H1 (cell line): ENCODE data around the gene MICA. TPM values are rescaled to one million over a fixed set of nuclear protein-coding genes. Genes with fewer than 3 reads are reported as not detected.

Experiments used
- CTCF ChIA-PET: fragments of 300-600 bp; sonication (Branson Sonifier 250); formaldehyde crosslinking; loops from one replicate; lab custom pipeline; 2021; ENCODE audit not compliant: partially characterized antibody; lab: Charles Lee
- POLR2A ChIA-PET: fragments of 300-600 bp; sonication (Branson Sonifier 250); formaldehyde crosslinking; loops from one replicate; lab custom pipeline; 2021; ENCODE audit warnings: inconsistent platforms; ENCODE audit not compliant: partially characterized antibody; lab: Charles Lee
- DNase-seq, 2 experiments: peaks; one replicate each; pipeline versions ENCODE4 v3.0.0 to v3.0.0-alpha.2; 2010 to 2022; ENCODE audit warnings: low spot score in 2 of 2, low read depth in 1 of 2, mixed read lengths in 1 of 2
- FAIRE-seq: peaks from 2 replicates; lab custom pipeline; 2011; peaks lifted over from hg19 to GRCh38; lab: Jason Lieb, UNC
- H2AFZ ChIP-seq: 2 replicates; pipeline ENCODE4 v1.8.1; 2012; ENCODE audit warnings: low read length, inconsistent platforms
- H2AK5ac ChIP-seq: 2 replicates; pipeline ENCODE4 v1.6.1; 2013; ENCODE audit warnings: low read depth, low read length
- H2BK120ac ChIP-seq: replicated peaks from 2 replicates; pipeline ENCODE3; 2013; ENCODE audit warnings: low read depth, low read length, inconsistent platforms
- H2BK12ac ChIP-seq: 2 replicates; pipeline ENCODE4 v1.6.1; 2013; ENCODE audit warnings: low read depth, low read length
- H2BK15ac ChIP-seq: 2 replicates; pipeline ENCODE4 v1.6.1; 2013; ENCODE audit warnings: low read length
- H2BK20ac ChIP-seq: 2 replicates; pipeline ENCODE4 v1.6.1; 2013; ENCODE audit warnings: low read length
- H2BK5ac ChIP-seq: 2 replicates; pipeline ENCODE4 v1.6.1; 2013; ENCODE audit warnings: low read depth, low read length
- H3K14ac ChIP-seq: 2 replicates; pipeline ENCODE4 v1.6.1; 2013; ENCODE audit warnings: inconsistent platforms; ENCODE audit not compliant: insufficient read length
- H3K18ac ChIP-seq: 2 replicates; pipeline ENCODE4 v1.6.1; 2013; ENCODE audit warnings: low read length; ENCODE audit errors: extremely low read depth
- H3K23ac ChIP-seq: 2 replicates; pipeline ENCODE4 v1.6.1; 2013; ENCODE audit warnings: inconsistent platforms; ENCODE audit not compliant: insufficient read length
- H3K23me2 ChIP-seq: 2 replicates; pipeline ENCODE4 v1.6.1; 2013; ENCODE audit warnings: low read depth, low read length
- H3K27ac ChIP-seq: 2 replicates; pipeline ENCODE4 v1.6.1; 2011; ENCODE audit warnings: low read depth, low read length, inconsistent platforms
- H3K27me3 ChIP-seq, 4 experiments: replicated peaks in 1 of 4; 1 replicate in 1 of 4; 2 replicates in 3 of 4; pipeline versions ENCODE4 v1.6.1 to v1.8.1; 2011 to 2013; ENCODE audit warnings: low read length in 3 of 4, mild to moderate bottlenecking in 3 of 4, inconsistent platforms in 2 of 4, mixed read lengths in 2 of 4, moderate library complexity in 1 of 4; ENCODE audit not compliant: control insufficient read depth in 3 of 4, insufficient read depth in 3 of 4; ENCODE audit errors: extremely low read depth in 1 of 4
- H3K36me3 ChIP-seq, 4 experiments: 2 replicates each; pipeline versions ENCODE4 v1.6.1 to v1.8.1; 2011 to 2013; ENCODE audit warnings: mild to moderate bottlenecking in 4 of 4, low read length in 3 of 4, moderate library complexity in 2 of 4, control low read depth in 1 of 4, inconsistent platforms in 1 of 4; ENCODE audit not compliant: insufficient read depth in 4 of 4, control insufficient read depth in 2 of 4
- H3K4ac ChIP-seq: replicated peaks from 2 replicates; pipeline ENCODE3; 2013; ENCODE audit warnings: low read length, low read depth, mixed read lengths, inconsistent platforms; ENCODE audit not compliant: insufficient read length
- H3K4me1 ChIP-seq, 4 experiments: replicated peaks in 1 of 4; 1 replicate in 1 of 4; 2 replicates in 3 of 4; pipeline versions ENCODE4 v1.6.1 to v1.8.1; 2011 to 2013; ENCODE audit warnings: low read length in 3 of 4, inconsistent platforms in 2 of 4, mixed read lengths in 1 of 4; ENCODE audit not compliant: insufficient read depth in 4 of 4, control insufficient read depth in 3 of 4
- H3K4me2 ChIP-seq, 2 experiments: 2 replicates each; pipeline versions ENCODE4 v1.6.1 to v1.8.1; 2011 to 2013; ENCODE audit warnings: low read depth in 2 of 2, low read length in 2 of 2, control low read depth in 1 of 2, inconsistent platforms in 1 of 2, mild to moderate bottlenecking in 1 of 2; ENCODE audit not compliant: insufficient read depth in 1 of 2
- H3K4me3 ChIP-seq, 4 experiments: fragments of 200-600, 300-600 bp in 1 of 4; sonication (generic), shearing (Covaris generic), sonication (Bioruptor Twin) in 1 of 4; 2 replicates each; pipeline versions ENCODE4 v1.5.1 to v1.8.1; 2011 to 2016; ENCODE audit warnings: low read length in 4 of 4, low read depth in 3 of 4, control low read depth in 2 of 4, inconsistent platforms in 2 of 4, mild to moderate bottlenecking in 2 of 4, mixed read lengths in 1 of 4, moderate library complexity in 1 of 4; ENCODE audit not compliant: insufficient read depth in 2 of 4; ENCODE audit errors: extremely low read depth in 1 of 4
- H3K56ac ChIP-seq: replicated peaks from 2 replicates; pipeline ENCODE3; 2013; ENCODE audit warnings: low read depth, mild to moderate bottlenecking, mixed read lengths, low read length, inconsistent platforms; ENCODE audit not compliant: insufficient read length
- H3K79me1 ChIP-seq: 2 replicates; pipeline ENCODE4 v1.6.1; 2013; ENCODE audit warnings: low read depth, low read length, control low read depth
- H3K79me2 ChIP-seq, 2 experiments: 2 replicates each; pipeline versions ENCODE4 v1.6.1 to v1.8.1; 2012 to 2013; ENCODE audit warnings: low read length in 2 of 2, mild to moderate bottlenecking in 2 of 2, inconsistent platforms in 1 of 2; ENCODE audit not compliant: insufficient read depth in 2 of 2, control insufficient read depth in 1 of 2
- H3K9ac ChIP-seq, 4 experiments: replicated peaks in 1 of 4; 1 replicate in 1 of 4; 2 replicates in 3 of 4; pipeline versions ENCODE4 v1.6.1 to v1.8.1; 2011 to 2013; ENCODE audit warnings: low read depth in 3 of 4, low read length in 3 of 4, control low read depth in 2 of 4, mild to moderate bottlenecking in 2 of 4, moderate library complexity in 2 of 4, inconsistent platforms in 1 of 4; ENCODE audit errors: extremely low read depth in 1 of 4
- H3K9me3 ChIP-seq, 2 experiments: 2 replicates each; pipeline versions ENCODE4 v1.6.1 to v1.8.1; 2012 to 2013; ENCODE audit warnings: mild to moderate bottlenecking in 2 of 2, moderate library complexity in 2 of 2, control low read depth in 1 of 2, inconsistent platforms in 1 of 2, low read depth in 1 of 2, low read length in 1 of 2, mixed read lengths in 1 of 2; ENCODE audit not compliant: insufficient read depth in 2 of 2
- H4K20me1 ChIP-seq, 2 experiments: replicated peaks in 1 of 2; 2 replicates each; pipeline versions ENCODE3 to v1.8.1; 2011 to 2013; ENCODE audit warnings: inconsistent platforms in 2 of 2, low read length in 2 of 2, mild to moderate bottlenecking in 1 of 2; ENCODE audit not compliant: insufficient read depth in 2 of 2, control insufficient read depth in 1 of 2
- H4K5ac ChIP-seq: 2 replicates; pipeline ENCODE4 v1.6.1; 2013; ENCODE audit warnings: low read length, low read depth, mixed read lengths, inconsistent platforms; ENCODE audit not compliant: insufficient read length
- H4K8ac ChIP-seq: 2 replicates; pipeline ENCODE4 v1.8.0; 2013; ENCODE audit warnings: mild to moderate bottlenecking, moderate library complexity, low read length, inconsistent platforms; ENCODE audit not compliant: insufficient read depth; ENCODE audit errors: extremely low read depth
- H4K91ac ChIP-seq: replicated peaks from 2 replicates; pipeline ENCODE3; 2013; ENCODE audit warnings: low read length, mixed read lengths, inconsistent platforms; ENCODE audit not compliant: insufficient read length
- CREB1 ChIP-seq: IDR thresholded peaks from 2 replicates; pipeline ENCODE4 v1.6.1; 2012; ENCODE audit warnings: inconsistent platforms
- EP300 ChIP-seq, 2 experiments: IDR thresholded peaks; 1 replicate in 1 of 2; 2 replicates in 1 of 2; pipeline ENCODE4 v1.6.1; 2011 to 2012; ENCODE audit warnings: low read depth in 2 of 2, low read length in 2 of 2, mild to moderate bottlenecking in 2 of 2, borderline replicate concordance in 1 of 2, inconsistent platforms in 1 of 2, moderate library complexity in 1 of 2
- PHF8 ChIP-seq: fragments of 200-600 bp; sonication (generic); conservative IDR thresholded peaks from 2 replicates; pipeline ENCODE4 v1.7.1; 2012; ENCODE audit warnings: low read depth, mild to moderate bottlenecking, inconsistent platforms, low read length, moderate library complexity
- POU5F1 ChIP-seq: IDR thresholded peaks from 2 replicates; pipeline ENCODE4 v1.6.1; 2011; ENCODE audit warnings: low read depth, mild to moderate bottlenecking, low read length, moderate library complexity
- RXRA ChIP-seq: IDR thresholded peaks from 2 replicates; pipeline ENCODE4 v1.6.1; 2011; ENCODE audit warnings: low read depth, mild to moderate bottlenecking, low read length, moderate library complexity; ENCODE audit not compliant: insufficient read depth
- SIX5 ChIP-seq: IDR thresholded peaks from 2 replicates; pipeline ENCODE4 v1.6.1; 2011; ENCODE audit warnings: mild to moderate bottlenecking, low read depth, low read length
- SP4 ChIP-seq: IDR thresholded peaks from 2 replicates; pipeline ENCODE4 v1.6.1; 2012; ENCODE audit warnings: low read length, inconsistent platforms
- TAF1 ChIP-seq: IDR thresholded peaks from 2 replicates; pipeline ENCODE4 v1.6.1; 2011; ENCODE audit warnings: mild to moderate bottlenecking, low read depth, low read length
- whole genome bisulfite sequencing, 2 experiments: shearing (Covaris generic) in 1 of 2; methylation state at CpG; one replicate each; pipeline versions ENCODE4 v1.1.6 to v1.1.7; 2013 to 2015; ENCODE audit warnings: low lambda C conversion rate in 2 of 2, mixed read lengths in 2 of 2, inconsistent platforms in 1 of 2, low coverage in 1 of 2, missing lambda C conversion rate in 1 of 2; ENCODE audit not compliant: insufficient replicate concordance in 2 of 2, insufficient coverage in 1 of 2, insufficient read length in 1 of 2; ENCODE audit errors: extremely low coverage in 1 of 2, missing lambda C conversion rate in 1 of 2; 5-methylcytosine and 5-hydroxymethylcytosine counted together
- polyA plus RNA-seq, 7 experiments: library from polyadenylated mRNA; depleted of rRNA in 3 of 7; stranded (reverse) in 5 of 7; unstranded in 2 of 7; fragments of >200 nt in 5 of 7; fragments of 200-250 nt in 2 of 7; gene quantifications; 1 replicate in 5 of 7; 2 replicates in 1 of 7; 4 replicates in 1 of 7; pipeline versions ENCODE4 v1.2.1 to v1.2.3, GENCODE V29; 2011 to 2013; ENCODE audit warnings: missing spikeins in 2 of 7, mixed read lengths in 2 of 7
- total RNA-seq: library from RNA; stranded (reverse); fragmentation: NEBNext Ultra II Directional; extraction: Animal tissue kit (Norgen Biotek cat#: 25700); gene quantifications from 2 replicates; pipeline ENCODE4 v1.2.1, GENCODE V29; 2021

Gene MICA
- total and polyA plus RNA-seq, 2 of the 8 experiments (the other 6 are each of a cell fraction or from before 2014, with no cell fraction given), result 12.5 to 16.3 TPM

- H3K9me3 ChIP-seq, result no peaks in the 10 kb centered on the region
- H3K27me3 ChIP-seq, result no peaks in the 10 kb centered on the region
- H4K8ac ChIP-seq, result no peak overlapping the region
- no peak overlapping the region for H3K4ac ChIP-seq
- no peak for FAIRE-seq
- no peak overlapping the region for H2AK5ac ChIP-seq
- no peak overlapping the region for H2AFZ ChIP-seq
- no peak overlapping the region for H2BK5ac ChIP-seq
- H3K36me3 ChIP-seq, result peaks cover 5 to 36% (median 18%) of the 10 kb centered on the region in 4 experiments; a peak in 6 of 8 replicates
- peaks cover 11 to 14% of the 10 kb centered on the region in 2 experiments for H4K20me1 ChIP-seq
- no peak overlapping the region for H3K23ac ChIP-seq
- H3K27ac ChIP-seq, result no peak overlapping the region
- no peak overlapping the region for H3K56ac ChIP-seq
- DNase-seq, result peak in 1 of 2 experiments; percentile 17
- no peaks in the 10 kb centered on the region for H3K4me1 ChIP-seq
- no peak overlapping the region for H2BK15ac ChIP-seq
- H3K14ac ChIP-seq, result no peak overlapping the region
- H4K91ac ChIP-seq, result no peak overlapping the region
- no peak overlapping the region for H2BK120ac ChIP-seq
- no peak overlapping the region for H4K5ac ChIP-seq
- H2BK20ac ChIP-seq, result no peak overlapping the region
- no peak overlapping the region for H3K9ac ChIP-seq
- H3K23me2 ChIP-seq, result no peaks in the 10 kb centered on the region
- WGBS, 2 experiments, result 95% methylated on average over 8 of the region's 8 CpGs; no CpG with 5 or more reads in 1 of the 2 experiments
- no peak overlapping the region for H3K4me3 ChIP-seq
- TF ChIP-seq POU5F1, result no peak
- TF ChIP-seq EP300 (IDR thresholded peaks at IDR 0.05; ENCODE audit: borderline replicate concordance in 1 of 2, low read depth in 2 of 2, low read length in 2 of 2), result no peak
- TF ChIP-seq SIX5, result no peak
- TF ChIP-seq RXRA, result no peak
- no peak for TF ChIP-seq TAF1
- no peak for TF ChIP-seq PHF8
- TF ChIP-seq SP4, result no peak
- TF ChIP-seq CREB1, result no peak
- H3K79me2 ChIP-seq, result peaks cover 0 to 26% of the 10 kb centered on the region in 2 experiments; a peak in 3 of 4 replicates
- H3K18ac ChIP-seq, result no peak overlapping the region
- no peak overlapping the region for H2BK12ac ChIP-seq
- POLR2A ChIA-PET, result interaction anchor here (1.3 kb wide), 1 partner anchor 9 kb away, joined by 3 read pairs; the partner anchor contains the start of gene MICA
- H3K4me2 ChIP-seq, result no peak overlapping the region
- CTCF ChIA-PET, result interaction anchor here (0.9 to 2.1 kb wide), 2 partner anchors 13 to 30 kb away, joined by 3 to 7 read pairs; no protein-coding TSS in a partner anchor
- peaks cover 4% of the 10 kb centered on the region; the same call in 1 of the 2 replicates for H3K79me1 ChIP-seq
These were observed 9.1 kb downstream of the MICA start for GRCh38 chr6:31412506-31412905.
